HG02938 (cell line): Measurements from ENCODE around the gene ACAD8.
A peak's percentile ranks its signal among the peaks of the same experiment; 100 is the strongest.

ENCODE experiments used
- ATAC-seq: cut with Tn5 transposase; IDR thresholded peaks from one replicate; pipeline ENCODE4 v1.9.1; 2021; ENCODE audit warnings: mild to moderate bottlenecking, moderate library complexity; ENCODE audit not compliant: unreplicated experiment

ACAD8 gene

GRCh38 chr11:134253188-134253993 is at the start of gene ACAD8, which contains the start of gene THYN1:
Gene ACAD8, plus strand, starts transcription at chr11:134253568. Its CDS starts 33 bp downstream, at chr11:134253601.
Gene THYN1, minus strand, starts transcription at chr11:134253352. Its CDS starts 470 bp downstream, at chr11:134252882.
- peak; percentile 97 for ATAC-seq

- no peak for ATAC-seq
Measured at GRCh38 chr11:134205729-134206128, 47.6 kb upstream of the ACAD8 start.

GRCh38 chr11:134206185-134206584 is 47.2 kb upstream of the ACAD8 start:
- no peak for ATAC-seq

GRCh38 chr11:134207538-134208239 is 45.7 kb upstream of the ACAD8 start:
- ATAC-seq: no peak

GRCh38 chr11:134215836-134216235 is 37.5 kb upstream of the ACAD8 start:
- no peak for ATAC-seq

- no peak for ATAC-seq
Measured at GRCh38 chr11:134216816-134217215, 36.6 kb upstream of the ACAD8 start.

- ATAC-seq: no peak
Measured at GRCh38 chr11:134223121-134223520, 30.2 kb upstream of the ACAD8 start.

GRCh38 chr11:134223836-134224709 is 29.3 kb upstream of the ACAD8 start, which contains the start of the genes NCAPD3 and VPS26B:
Gene NCAPD3, minus strand, starts transcription at chr11:134223967. Its CDS starts 41 bp downstream, at chr11:134223926.
Gene VPS26B, plus strand, starts transcription at chr11:134224671. Its CDS starts 452 bp downstream, at chr11:134225123.
- peak; percentile 77 for ATAC-seq

- peak; percentile 5 for ATAC-seq
Measured at GRCh38 chr11:134224710-134225664, 28.4 kb upstream of the ACAD8 start.

GRCh38 chr11:134226806-134227325 is 26.5 kb upstream of the ACAD8 start:
- no peak for ATAC-seq

- ATAC-seq: peak; percentile 51
Measured at GRCh38 chr11:134228625-134229024, 24.7 kb upstream of the ACAD8 start.

- ATAC-seq: no peak
Measured at GRCh38 chr11:134229126-134229790, 24.1 kb upstream of the ACAD8 start.

- ATAC-seq: no peak
Measured at GRCh38 chr11:134230339-134230738, 23.0 kb upstream of the ACAD8 start.

GRCh38 chr11:134231958-134232659 is 21.3 kb upstream of the ACAD8 start:
- ATAC-seq: no peak

- ATAC-seq: no peak
Measured at GRCh38 chr11:134233729-134234179, 19.6 kb upstream of the ACAD8 start.

GRCh38 chr11:134235399-134235798 is 18.0 kb upstream of the ACAD8 start:
- ATAC-seq: no peak

GRCh38 chr11:134236834-134237556 is 16.4 kb upstream of the ACAD8 start:
- no peak for ATAC-seq

GRCh38 chr11:134237557-134237922 is 15.8 kb upstream of the ACAD8 start:
- no peak for ATAC-seq
